Peyer's patch (tissue), 4 donors: ENCODE results near the gene KCNJ3.

ENCODE experiments used
- POLR2A ChIP-seq, 2 donors: fragments of 450-650 bp; IDR thresholded peaks; one replicate each; pipeline ENCODE4 v1.5.1; 2017; ENCODE audit warnings: antibody characterized with exemption in 2 of 2, mild to moderate bottlenecking in 2 of 2, moderate library complexity in 2 of 2
- TF ChIP-seq, protein P1 (sequence below), 6 experiments: fragments of 450-650 bp in 4 of 6; fragments of 200-600 bp in 2 of 6; sonication (generic) in 1 of 6; IDR thresholded peaks; one replicate each; pipeline ENCODE4 v1.5.1; 2017 to 2019; ENCODE audit warnings: antibody characterized with exemption in 6 of 6, mild to moderate bottlenecking in 3 of 6, moderate library complexity in 1 of 6

- TF ChIP-seq, protein P1, sequence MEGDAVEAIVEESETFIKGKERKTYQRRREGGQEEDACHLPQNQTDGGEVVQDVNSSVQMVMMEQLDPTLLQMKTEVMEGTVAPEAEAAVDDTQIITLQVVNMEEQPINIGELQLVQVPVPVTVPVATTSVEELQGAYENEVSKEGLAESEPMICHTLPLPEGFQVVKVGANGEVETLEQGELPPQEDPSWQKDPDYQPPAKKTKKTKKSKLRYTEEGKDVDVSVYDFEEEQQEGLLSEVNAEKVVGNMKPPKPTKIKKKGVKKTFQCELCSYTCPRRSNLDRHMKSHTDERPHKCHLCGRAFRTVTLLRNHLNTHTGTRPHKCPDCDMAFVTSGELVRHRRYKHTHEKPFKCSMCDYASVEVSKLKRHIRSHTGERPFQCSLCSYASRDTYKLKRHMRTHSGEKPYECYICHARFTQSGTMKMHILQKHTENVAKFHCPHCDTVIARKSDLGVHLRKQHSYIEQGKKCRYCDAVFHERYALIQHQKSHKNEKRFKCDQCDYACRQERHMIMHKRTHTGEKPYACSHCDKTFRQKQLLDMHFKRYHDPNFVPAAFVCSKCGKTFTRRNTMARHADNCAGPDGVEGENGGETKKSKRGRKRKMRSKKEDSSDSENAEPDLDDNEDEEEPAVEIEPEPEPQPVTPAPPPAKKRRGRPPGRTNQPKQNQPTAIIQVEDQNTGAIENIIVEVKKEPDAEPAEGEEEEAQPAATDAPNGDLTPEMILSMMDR (IDR thresholded peaks at IDR 0.05) = no peak
- TF ChIP-seq POLR2A (IDR thresholded peaks at IDR 0.05) = no peak
These were observed 34.2 kb upstream of the KCNJ3 start for GRCh38 chr2:154664248-154664647.
